ENCODE data around the gene PAXIP1.

The PAXIP1 gene

GRCh38 chr7:154917808-154918160 lies 85.1 kb downstream of the PAXIP1 start:
- TF ChIP-seq FOXK2 (IDR thresholded peaks at IDR 0.05) (no peak), SUZ12 (IDR thresholded peaks at IDR 0.05) (no peak), HDGF (IDR thresholded peaks at IDR 0.05; ENCODE audit: borderline replicate concordance) (no peak), NFRKB (IDR thresholded peaks at IDR 0.05) (no peak)
- ChIA-PET CTCF (no interaction called here), POLR2A (no interaction called here)
- DNase-seq (ENCODE audit: extremely low spot score): no peak

DNA sequence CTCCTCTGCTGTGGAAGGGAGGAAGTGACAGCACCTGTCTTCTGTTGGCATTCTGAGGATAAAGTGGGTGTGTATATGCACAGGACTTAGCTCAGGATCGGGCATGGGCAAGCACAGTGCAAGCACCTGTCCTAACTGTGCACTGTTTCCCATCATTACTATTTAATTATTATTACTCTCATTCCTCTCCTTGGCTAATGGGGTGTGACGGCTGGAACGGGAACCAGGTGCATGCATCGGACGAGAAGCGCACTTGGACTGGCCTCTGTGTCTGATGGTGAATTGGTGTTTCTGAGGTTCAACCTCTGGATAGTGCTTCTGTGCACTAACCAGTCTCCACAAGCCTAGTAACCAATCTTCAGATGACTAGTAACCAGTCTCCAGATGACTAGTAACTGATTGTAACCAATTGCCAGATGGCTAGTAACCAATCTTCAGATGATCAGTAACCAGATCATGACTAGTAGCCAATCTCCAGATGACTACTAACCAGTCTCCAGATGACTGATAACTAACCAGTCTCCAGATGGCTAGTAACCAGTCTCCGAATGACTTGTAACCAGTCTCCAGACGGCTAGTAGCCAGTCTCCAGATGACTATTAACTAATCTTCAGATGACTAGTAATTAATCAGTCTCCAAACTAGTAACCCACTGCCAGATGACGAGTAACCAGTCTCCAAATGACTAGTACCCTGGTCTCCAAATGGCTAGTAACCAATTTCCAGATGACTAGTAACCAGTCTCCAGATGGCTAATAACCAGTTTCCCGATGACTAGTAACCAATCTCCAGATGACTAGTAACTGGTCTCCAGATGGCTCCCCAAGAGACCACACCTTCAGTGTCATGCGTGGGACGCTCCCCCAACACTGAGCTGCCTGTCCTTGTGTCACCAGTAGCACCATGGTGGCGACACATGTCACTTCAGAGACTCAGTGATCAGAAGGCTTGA lies 85.8 kb downstream of the PAXIP1 start:
- DNase-seq (ENCODE audit: extremely low spot score): no peak
- POLR2A ChIA-PET: no interaction called here
- CTCF ChIA-PET: no interaction called here
- no peak for TF ChIP-seq ARNT (IDR thresholded peaks at IDR 0.05)
- TF ChIP-seq, protein P1, sequence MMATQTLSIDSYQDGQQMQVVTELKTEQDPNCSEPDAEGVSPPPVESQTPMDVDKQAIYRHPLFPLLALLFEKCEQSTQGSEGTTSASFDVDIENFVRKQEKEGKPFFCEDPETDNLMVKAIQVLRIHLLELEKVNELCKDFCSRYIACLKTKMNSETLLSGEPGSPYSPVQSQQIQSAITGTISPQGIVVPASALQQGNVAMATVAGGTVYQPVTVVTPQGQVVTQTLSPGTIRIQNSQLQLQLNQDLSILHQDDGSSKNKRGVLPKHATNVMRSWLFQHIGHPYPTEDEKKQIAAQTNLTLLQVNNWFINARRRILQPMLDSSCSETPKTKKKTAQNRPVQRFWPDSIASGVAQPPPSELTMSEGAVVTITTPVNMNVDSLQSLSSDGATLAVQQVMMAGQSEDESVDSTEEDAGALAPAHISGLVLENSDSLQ (IDR thresholded peaks at IDR 0.05): no peak

DNA sequence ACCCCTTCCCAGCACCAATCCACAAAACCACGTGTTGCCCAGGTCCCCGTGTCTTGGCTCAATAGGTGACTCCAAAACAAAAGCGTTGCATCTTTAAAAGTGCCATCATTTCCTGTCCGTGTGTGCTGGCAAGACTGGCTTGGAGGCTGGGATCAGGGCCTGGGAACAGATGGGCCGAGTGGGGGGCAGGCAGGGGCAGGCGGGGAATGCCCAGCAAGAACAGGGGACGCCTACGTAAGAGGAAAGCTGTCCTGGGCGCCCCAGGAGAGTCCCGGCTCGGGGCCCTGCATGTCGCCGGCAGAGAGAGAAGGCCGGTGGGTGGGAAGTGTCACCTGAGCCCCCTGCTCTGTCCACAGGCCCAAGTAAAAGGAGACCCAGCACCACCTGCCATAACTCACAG lies 86.5 kb downstream of the PAXIP1 start:
- CTCF ChIA-PET: no interaction called here
- POLR2A ChIA-PET: no interaction called here

DNA sequence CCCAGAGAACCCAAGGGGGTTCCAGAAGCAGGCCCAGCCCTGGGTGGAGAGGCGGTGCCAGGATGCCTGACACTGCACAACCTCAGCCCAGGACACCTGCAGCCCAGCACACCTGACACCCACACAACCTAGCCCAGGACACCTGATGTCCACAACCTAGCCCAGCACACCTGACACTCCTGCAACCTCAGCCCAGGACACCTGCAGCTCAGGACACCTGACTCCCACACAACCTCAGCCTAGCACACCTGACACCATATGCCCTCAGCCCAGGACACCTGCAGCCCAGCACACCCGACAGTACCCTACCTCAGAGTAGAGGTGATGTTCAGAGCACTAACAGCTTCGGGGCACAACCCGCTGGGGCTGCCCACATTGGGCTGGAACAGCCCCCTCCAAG lies 87.3 kb downstream of the PAXIP1 start:
- TF ChIP-seq HDGF (IDR thresholded peaks at IDR 0.05; ENCODE audit: borderline replicate concordance): no peak
- no peak for TF ChIP-seq SUZ12 (IDR thresholded peaks at IDR 0.05)
- no peak for TF ChIP-seq BHLHE40 (IDR thresholded peaks at IDR 0.05; ENCODE audit: borderline replicate concordance)
- TF ChIP-seq L3MBTL2 (conservative IDR thresholded peaks at IDR 0.05): no peak
- TF ChIP-seq TARDBP (IDR thresholded peaks at IDR 0.05): no peak
- TF ChIP-seq FOXK2 (IDR thresholded peaks at IDR 0.05): no peak
- no peak for TF ChIP-seq ELF4 (IDR thresholded peaks at IDR 0.05)
- no peak for TF ChIP-seq ARNT (IDR thresholded peaks at IDR 0.05)
- TF ChIP-seq NFRKB (IDR thresholded peaks at IDR 0.05): no peak
- no peak for TF ChIP-seq ZNF384 (IDR thresholded peaks at IDR 0.05)
- TF ChIP-seq, protein P1 (IDR thresholded peaks at IDR 0.05): no peak
- no peak for TF ChIP-seq CTBP1 (IDR thresholded peaks at IDR 0.05; ENCODE audit: borderline replicate concordance)
- no peak for TF ChIP-seq SP1 (IDR thresholded peaks at IDR 0.05)
- TF ChIP-seq FOXA1 (IDR thresholded peaks at IDR 0.05): no peak
- no peak for TF ChIP-seq FOXM1 (IDR thresholded peaks at IDR 0.05; ENCODE audit: borderline replicate concordance)
- no peak for TF ChIP-seq LEF1 (IDR thresholded peaks at IDR 0.05; ENCODE audit: borderline replicate concordance)
- ChIA-PET POLR2A (no interaction called here), CTCF (interaction anchor here (3.0 kb wide), 1 partner anchor 12 kb away, joined by 15 read pairs; no protein-coding TSS in a partner anchor)
- DNase-seq (ENCODE audit: extremely low spot score): no peak

More for the DNA sequence above, 86.5 kb downstream of the PAXIP1 start:
- no peak for DNase-seq (ENCODE audit: extremely low spot score)
- TF ChIP-seq ARNT (IDR thresholded peaks at IDR 0.05) (no peak), LEF1 (IDR thresholded peaks at IDR 0.05; ENCODE audit: borderline replicate concordance) (no peak), SUZ12 (IDR thresholded peaks at IDR 0.05) (no peak), NFRKB (IDR thresholded peaks at IDR 0.05) (no peak)
- TF ChIP-seq, protein P1 (IDR thresholded peaks at IDR 0.05): no peak

- POLR2A ChIA-PET: no interaction called here
- TF ChIP-seq, protein P1 (IDR thresholded peaks at IDR 0.05): no peak
- no peak for TF ChIP-seq FOXA1 (IDR thresholded peaks at IDR 0.05)
- no peak for TF ChIP-seq L3MBTL2 (conservative IDR thresholded peaks at IDR 0.05)
- no peak for TF ChIP-seq SP1 (IDR thresholded peaks at IDR 0.05)
- no peak for TF ChIP-seq ELF4 (IDR thresholded peaks at IDR 0.05)
- TF ChIP-seq TARDBP (IDR thresholded peaks at IDR 0.05): no peak
- TF ChIP-seq NFRKB (IDR thresholded peaks at IDR 0.05): no peak
- TF ChIP-seq BHLHE40 (IDR thresholded peaks at IDR 0.05; ENCODE audit: borderline replicate concordance): no peak
- no peak for TF ChIP-seq LEF1 (IDR thresholded peaks at IDR 0.05; ENCODE audit: borderline replicate concordance)
- no peak for TF ChIP-seq FOXM1 (IDR thresholded peaks at IDR 0.05; ENCODE audit: borderline replicate concordance)
- no peak for TF ChIP-seq ZNF384 (IDR thresholded peaks at IDR 0.05)
- DNase-seq (ENCODE audit: extremely low spot score): no peak
- CTCF ChIA-PET: interaction anchor here (1.2 to 3.0 kb wide), 3 partner anchors 12 to 38 kb away, joined by 3 to 15 read pairs (median 3); no protein-coding TSS in a partner anchor
These were observed 87.9 kb downstream of the PAXIP1 start for GRCh38 chr7:154914996-154915380.

GRCh38 chr7:154914308-154914995 lies 88.5 kb downstream of the PAXIP1 start:
- CTCF ChIA-PET: interaction anchor here (0.9 to 3.0 kb wide), 4 partner anchors 13 to 430 kb away, joined by 3 to 15 read pairs (median 3); no protein-coding TSS in a partner anchor
- POLR2A ChIA-PET: no interaction called here
- TF ChIP-seq, protein P1 (IDR thresholded peaks at IDR 0.05): no peak
- TF ChIP-seq BHLHE40 (IDR thresholded peaks at IDR 0.05; ENCODE audit: borderline replicate concordance) (no peak), SUZ12 (IDR thresholded peaks at IDR 0.05) (no peak), ZNF384 (IDR thresholded peaks at IDR 0.05) (no peak), LEF1 (IDR thresholded peaks at IDR 0.05; ENCODE audit: borderline replicate concordance) (no peak), SP1 (IDR thresholded peaks at IDR 0.05) (no peak), FOXK2 (IDR thresholded peaks at IDR 0.05) (no peak), CTBP1 (IDR thresholded peaks at IDR 0.05; ENCODE audit: borderline replicate concordance) (no peak), TARDBP (IDR thresholded peaks at IDR 0.05) (no peak), FOXM1 (IDR thresholded peaks at IDR 0.05; ENCODE audit: borderline replicate concordance) (no peak), NFRKB (IDR thresholded peaks at IDR 0.05) (no peak), FOXA1 (IDR thresholded peaks at IDR 0.05) (no peak), ELF4 (IDR thresholded peaks at IDR 0.05) (no peak), ARNT (IDR thresholded peaks at IDR 0.05) (no peak), HDGF (IDR thresholded peaks at IDR 0.05; ENCODE audit: borderline replicate concordance) (no peak), L3MBTL2 (conservative IDR thresholded peaks at IDR 0.05) (no peak)
- DNase-seq (ENCODE audit: extremely low spot score): no peak
